Heart right ventricle (tissue), 16 donors: ENCODE measurements around the gene COL15A1. TPM values are rescaled to one million over a fixed set of nuclear protein-coding genes. Genes with fewer than 3 reads are reported as not detected.

Source experiments
- ATAC-seq, 8 donors: fragments of 200-7000 bp; cut with Tn5 transposase; one replicate each; pipeline ENCODE4 v1.9.1; 2020; ENCODE audit warnings: mild to moderate bottlenecking in 8 of 8, moderate library complexity in 8 of 8, moderate number of reproducible peaks in 1 of 8
- DNase-seq, 2 donors: peaks; one replicate each; pipeline ENCODE4 v3.0.0-alpha.2; 2020
- H3K27ac ChIP-seq, 10 donors: fragments of 200-600 bp; sonication (generic) in 2 of 10; one replicate each; pipeline versions ENCODE4 v1.5.0 to v1.8.0; 2020 to 2022; ENCODE audit warnings: mild to moderate bottlenecking in 3 of 10
- H3K27me3 ChIP-seq, 7 donors: fragments of 200-600 bp; one replicate each; pipeline ENCODE4 v1.8.0; 2021 to 2022; ENCODE audit warnings: mild to moderate bottlenecking in 2 of 7
- H3K36me3 ChIP-seq, 9 donors: fragments of 200-600 bp; sonication (generic) in 1 of 9; one replicate each; pipeline versions ENCODE4 v1.5.0 to v1.8.0; 2020 to 2022; ENCODE audit warnings: mild to moderate bottlenecking in 2 of 9
- H3K4me1 ChIP-seq, 9 donors: fragments of 200-600 bp; sonication (generic) in 1 of 9; one replicate each; pipeline versions ENCODE4 v1.5.0 to v1.8.0; 2020 to 2022; ENCODE audit warnings: mild to moderate bottlenecking in 4 of 9
- H3K4me3 ChIP-seq, 10 donors: fragments of 200-600 bp; sonication (generic) in 2 of 10; one replicate each; pipeline versions ENCODE4 v1.5.0 to v1.8.0; 2020 to 2022; ENCODE audit warnings: mild to moderate bottlenecking in 7 of 10, moderate library complexity in 2 of 10
- H3K9me3 ChIP-seq, 11 donors: fragments of 200-600 bp in 10 of 11; sonication (generic) in 2 of 11; one replicate each; pipeline versions ENCODE4 v1.5.0 to v1.8.0; 2013 to 2022; ENCODE audit warnings: mild to moderate bottlenecking in 2 of 11, control low read depth in 1 of 11, moderate library complexity in 1 of 11
- WGBS, 2 donors: extraction: QIAGEN DNeasy Blood & Tissue Kit; methylation state at CpG; one replicate each; pipeline ENCODE4 v1.1.7; 2013; ENCODE audit warnings: inconsistent platforms in 1 of 2; 5-methylcytosine and 5-hydroxymethylcytosine counted together
- intact Hi-C, 10 donors: fragments of 100-400 bp; cut with DNase I; formaldehyde crosslinking; loops; one replicate each; pipeline versions ENCODE4 v1.11.1 to v1.14.2; 2022
- polyA plus RNA-seq, 2 donors: library from polyadenylated mRNA; stranded (reverse); fragments of 200-250 nt; gene quantifications; one replicate each; pipeline ENCODE4 v1.2.3, GENCODE V29; 2013
- total RNA-seq, 10 donors: library from RNA; stranded (reverse); fragmentation: NEBNext Ultra II Directional in 3 of 10; extraction: Animal tissue kit (Norgen Biotek cat#: 25700) in 3 of 10; gene quantifications; one replicate each; pipeline versions ENCODE4 v1.2.1 to v1.2.4, GENCODE V29; 2021 to 2023
- TF ChIP-seq, protein P1 (sequence below), 9 donors: fragments of 200-600 bp; sonication (generic) in 2 of 9; IDR thresholded peaks; one replicate each; pipeline versions ENCODE4 v1.5.0 to v1.8.0; 2021 to 2022; ENCODE audit warnings: antibody characterized with exemption in 9 of 9, mild to moderate bottlenecking in 5 of 9, moderate library complexity in 1 of 9
- donor health status: Arrhythmogenic right ventricular cardiomyopathy.
- donor health status: ischemic (EF 13 %, LVEDD 7.1; RV severe dilation, severe dysfunction).
- donor health status: healthy with polysubstance abuse.
- donor health status: DM: no; HTN: yes; CAD: no.
- donor health status: DM: no; HTN: no; CAD: no.
- donor health status: ischemic (EF 25% LVEDD 6.9; RV normal size, moderate dysfunction).
- donor health status: ischemic (EF 25% LVEDD 5.7; RV mildly dilated, moderate dysfunction).
- donor health status: healthy.
- donor health status: DM: yes; HTN: yes; CAD: no.
- donor health status: Ischemic cardiomyopathy.
- donor health status: ischemic (EF 35%, LVEDD 5.7; RV mildly dilated, moderate dysfunction).
- donor health status: nonischemic (EF 11% LVEDD 7.7; RV severe dilation, severe dysfunction).
- donor health status: DM: yes; HTN: yes; CAD: no.
- donor health status: PGD.
- donor health status: ischemic (EF 29% LVEDD 5.4; RV normal size, mild dysfunction).
- donor health status: nonischemic (EF 23%, LVEDD 6.1; RV moderate dilation, normal function).

COL15A1 gene
- total and polyA plus RNA-seq, 12 donors: 25.6 to 64.8 (median 51.0) TPM

DNA sequence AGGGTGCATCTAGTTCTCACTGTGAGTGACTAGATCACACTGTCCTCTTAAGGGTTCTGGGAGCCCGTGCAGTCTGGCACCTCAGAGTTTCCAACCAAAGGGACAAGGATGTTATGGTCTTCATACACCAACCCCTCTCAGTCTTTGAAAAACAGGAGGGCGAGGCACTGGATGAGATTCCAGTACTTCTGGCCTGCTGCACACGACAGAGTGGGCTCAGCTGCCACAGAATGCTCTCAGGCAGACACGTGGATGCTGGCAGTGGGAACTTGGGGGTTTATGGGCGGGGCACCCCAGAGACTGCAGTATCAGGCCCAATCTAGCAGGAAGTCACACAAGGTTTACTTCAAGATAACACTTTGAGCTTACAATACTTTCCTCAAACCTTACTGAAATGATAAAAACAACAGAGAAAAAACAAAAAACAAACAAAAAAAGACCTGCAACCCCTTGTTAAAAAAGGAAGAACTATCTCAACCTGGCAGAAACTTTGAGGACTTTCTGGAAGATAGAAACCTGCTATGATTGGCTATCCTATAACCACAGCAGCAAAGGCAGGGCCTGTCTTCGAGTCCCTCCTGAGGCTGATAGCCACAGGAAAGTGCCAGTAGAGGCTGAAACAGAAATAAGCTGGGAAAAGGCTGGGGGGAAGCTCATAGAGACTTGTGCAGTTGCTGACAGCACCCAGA is 132.9 kb downstream of the COL15A1 start:
- no peaks in the 10 kb centered on the region for H3K27me3 ChIP-seq
- H3K27ac ChIP-seq: peak overlapping the region in 6 of 10 donors; percentile 14 to 79 (median 38)
- 48 to 52% methylated on average over 6 of the region's 6 CpGs for WGBS, 2 donors
- H3K9me3 ChIP-seq: no peaks in the 10 kb centered on the region
- intact Hi-C loops: no loop called here
- no peaks in the 10 kb centered on the region for H3K36me3 ChIP-seq
- H3K4me3 ChIP-seq: no peak overlapping the region
- peaks cover 0 to 45% (median 29%) of the 10 kb centered on the region in 9 donors for H3K4me1 ChIP-seq
- ATAC-seq (peak in 5 of 8 donors; percentile 14 to 43 (median 35)), DNase-seq (no peak)
- TF ChIP-seq, protein P1, sequence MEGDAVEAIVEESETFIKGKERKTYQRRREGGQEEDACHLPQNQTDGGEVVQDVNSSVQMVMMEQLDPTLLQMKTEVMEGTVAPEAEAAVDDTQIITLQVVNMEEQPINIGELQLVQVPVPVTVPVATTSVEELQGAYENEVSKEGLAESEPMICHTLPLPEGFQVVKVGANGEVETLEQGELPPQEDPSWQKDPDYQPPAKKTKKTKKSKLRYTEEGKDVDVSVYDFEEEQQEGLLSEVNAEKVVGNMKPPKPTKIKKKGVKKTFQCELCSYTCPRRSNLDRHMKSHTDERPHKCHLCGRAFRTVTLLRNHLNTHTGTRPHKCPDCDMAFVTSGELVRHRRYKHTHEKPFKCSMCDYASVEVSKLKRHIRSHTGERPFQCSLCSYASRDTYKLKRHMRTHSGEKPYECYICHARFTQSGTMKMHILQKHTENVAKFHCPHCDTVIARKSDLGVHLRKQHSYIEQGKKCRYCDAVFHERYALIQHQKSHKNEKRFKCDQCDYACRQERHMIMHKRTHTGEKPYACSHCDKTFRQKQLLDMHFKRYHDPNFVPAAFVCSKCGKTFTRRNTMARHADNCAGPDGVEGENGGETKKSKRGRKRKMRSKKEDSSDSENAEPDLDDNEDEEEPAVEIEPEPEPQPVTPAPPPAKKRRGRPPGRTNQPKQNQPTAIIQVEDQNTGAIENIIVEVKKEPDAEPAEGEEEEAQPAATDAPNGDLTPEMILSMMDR (IDR thresholded peaks at IDR 0.05): no peak

DNA sequence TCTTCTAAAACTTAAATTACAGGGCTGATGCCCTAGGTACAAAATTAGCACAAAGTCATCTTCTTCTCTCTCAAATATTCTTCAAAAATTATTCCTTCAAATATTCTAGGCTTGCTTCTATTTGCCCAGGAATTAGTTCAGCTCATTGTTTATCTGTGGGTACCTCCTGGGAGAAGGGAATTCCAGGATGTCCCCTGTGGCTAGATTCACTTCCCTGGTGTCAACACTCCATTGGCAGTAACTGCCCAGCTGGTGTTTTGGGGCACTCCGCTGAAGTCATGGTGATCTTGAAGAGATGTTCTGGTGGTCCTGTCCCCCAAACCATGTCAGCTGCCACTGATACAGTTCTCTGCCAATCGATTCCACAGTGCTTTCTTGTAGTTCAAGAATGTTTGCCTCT is 135.0 kb downstream of the COL15A1 start:
- H3K27me3 ChIP-seq: no peaks in the 10 kb centered on the region
- intact Hi-C loops: no loop called here
- TF ChIP-seq, protein P1 (IDR thresholded peaks at IDR 0.05): no peak
- ATAC-seq: no peak
- H3K4me3 ChIP-seq: no peak overlapping the region
- no peak for DNase-seq
- 80 to 91% methylated on average over 2 of the region's 2 CpGs for WGBS, 2 donors
- no peaks in the 10 kb centered on the region for H3K36me3 ChIP-seq
- no peak overlapping the region for H3K27ac ChIP-seq
- no peaks in the 10 kb centered on the region for H3K9me3 ChIP-seq
- peaks cover 0 to 38% (median 24%) of the 10 kb centered on the region in 9 donors for H3K4me1 ChIP-seq

DNA sequence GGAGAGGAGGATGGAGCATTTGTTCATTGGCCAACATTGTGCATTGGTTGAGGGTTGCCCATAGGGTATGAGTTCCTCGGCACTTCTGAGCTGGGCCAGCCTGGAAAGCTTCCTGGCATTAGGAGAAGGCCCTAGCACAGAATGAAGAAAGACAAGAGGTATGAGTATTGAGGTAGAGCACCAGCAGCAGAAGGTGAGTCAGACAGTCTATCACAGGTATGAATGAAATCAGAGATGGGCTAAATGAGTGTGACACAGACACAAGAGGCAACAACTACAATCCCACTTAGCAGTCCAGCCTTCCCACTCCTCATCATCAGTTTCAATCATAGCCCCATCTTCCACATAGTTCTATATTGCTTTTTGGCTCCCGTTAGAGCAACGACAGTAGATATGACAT is 135.8 kb downstream of the COL15A1 start:
- intact Hi-C loops: no loop called here
- 92% methylated on average over 3 of the region's 3 CpGs for WGBS, 2 donors
- Histone ChIP-seq H3K4me3 (no peak overlapping the region), H3K9me3 (no peaks in the 10 kb centered on the region), H3K36me3 (no peaks in the 10 kb centered on the region), H3K27me3 (no peaks in the 10 kb centered on the region), H3K27ac (no peak overlapping the region), H3K4me1 (peaks cover 0 to 38% (median 24%) of the 10 kb centered on the region in 9 donors)
- DNase-seq (no peak), ATAC-seq (no peak)
- TF ChIP-seq, protein P1 (IDR thresholded peaks at IDR 0.05): no peak

DNA sequence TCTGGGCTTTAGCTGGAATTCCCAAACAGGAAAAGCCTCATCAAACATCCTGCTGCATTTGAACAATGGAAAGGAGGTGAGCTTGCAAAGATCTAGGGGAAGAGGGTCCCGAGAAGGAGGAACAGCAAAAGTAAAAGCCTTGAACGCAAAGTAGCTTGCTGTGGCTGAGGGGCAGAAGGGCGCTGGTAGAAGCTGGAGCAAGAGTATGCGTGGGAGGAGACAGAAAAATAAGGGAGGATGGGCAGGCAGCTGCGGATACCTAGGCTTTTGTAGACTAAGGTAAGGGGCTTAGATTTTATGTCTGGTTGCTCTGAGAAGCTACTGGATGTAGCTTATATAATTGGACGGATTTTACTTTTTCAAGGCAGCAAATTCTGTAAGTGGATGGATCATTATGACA is 139.3 kb downstream of the COL15A1 start:
- Histone ChIP-seq H3K4me1 (peaks cover 0 to 24% (median 3%) of the 10 kb centered on the region in 9 donors), H3K9me3 (no peaks in the 10 kb centered on the region), H3K36me3 (no peaks in the 10 kb centered on the region), H3K4me3 (no peak overlapping the region), H3K27me3 (no peaks in the 10 kb centered on the region), H3K27ac (no peak overlapping the region)
- no peak for DNase-seq
- ATAC-seq: no peak
- 68 to 81% methylated on average over 6 of the region's 6 CpGs for WGBS, 2 donors
- TF ChIP-seq, protein P1 (IDR thresholded peaks at IDR 0.05): no peak
- intact Hi-C loops: no loop called here
